Hepatocyte (in vitro differentiated cells): ENCODE measurements around the gene CMIP.

Experiments used
- CTCF ChIP-seq: fragments of 200-600 bp; sonication (generic); IDR thresholded peaks from 2 replicates; pipeline ENCODE4 v1.5.1; 2016; ENCODE audit warnings: antibody characterized with exemption, mild to moderate bottlenecking; ENCODE audit not compliant: poor library complexity
- EZH2 ChIP-seq: fragments of 200-600 bp; sonication (generic); IDR thresholded peaks from 2 replicates; pipeline ENCODE4 v1.6.1; 2016; ENCODE audit warnings: antibody characterized with exemption, mild to moderate bottlenecking, borderline replicate concordance
- EZH2phosphoT487 ChIP-seq: fragments of 200-600 bp; sonication (generic); IDR thresholded peaks from one replicate; pipeline ENCODE4 v1.6.1; 2018; ENCODE audit warnings: antibody characterized with exemption, mild to moderate bottlenecking, low read depth, moderate library complexity; ENCODE audit not compliant: unreplicated experiment, severe bottlenecking

GRCh38 chr16:81621496-81621895 lies 176.9 kb downstream of the CMIP start:
- TF ChIP-seq CTCF (no peak), EZH2 (no peak), EZH2phosphoT487 (no peak)
